T-helper 17 cell (primary cell): Measurements from ENCODE around the gene FANCI. TPM values are rescaled to one million over a fixed set of nuclear protein-coding genes. Genes with fewer than 3 reads are reported as not detected.
A peak's percentile ranks its signal among the peaks of the same experiment; 100 is the strongest.

Experiments
- ATAC-seq: fragments of 150-1000 bp; cut with Tn5 transposase; 2 replicates; pipeline ENCODE4 v1.10.0; 2021; ENCODE audit warnings: mild to moderate bottlenecking, moderate library complexity
- DNase-seq, 3 donors: peaks; one replicate each; pipeline versions ENCODE4 v3.0.0 to v3.0.0-alpha.2; 2020 to 2021
- H3K9me3 ChIP-seq: one replicate; pipeline ENCODE4 v1.7.0; 2013; ENCODE audit warnings: low read length, mild to moderate bottlenecking; ENCODE audit not compliant: control insufficient read depth, poor library complexity, severe bottlenecking
- H3K27ac Mint-ChIP-seq: one replicate; pipeline ENCODE4 v1.8.0; 2022; ENCODE audit warnings: mild to moderate bottlenecking, moderate library complexity, mixed read lengths
- H3K27me3 Mint-ChIP-seq: one replicate; pipeline ENCODE4 v1.8.0; 2022; ENCODE audit warnings: mixed read lengths
- H3K36me3 Mint-ChIP-seq: one replicate; pipeline ENCODE4 v1.8.0; 2022; ENCODE audit warnings: low read depth, mixed read lengths
- H3K4me1 Mint-ChIP-seq: one replicate; pipeline ENCODE4 v1.8.0; 2022; ENCODE audit warnings: mild to moderate bottlenecking, mixed read lengths
- H3K4me3 Mint-ChIP-seq: one replicate; pipeline ENCODE4 v1.8.0; 2022; ENCODE audit warnings: mild to moderate bottlenecking, moderate library complexity, mixed read lengths
- total RNA-seq, 4 donors: library from RNA in 2 of 4; stranded (reverse) in 2 of 4; gene quantifications; one replicate each; pipeline ENCODE4 v1.2.3 and lab custom pipeline; 2022 to 2026

FANCI gene
- total RNA-seq, 2 donors from 2014 or later = 12.5 to 15.2 TPM

- no peaks in the 10 kb centered on the region for H3K36me3 Mint-ChIP-seq
- ATAC-seq (peak; percentile 90), DNase-seq (peak; percentile 61 to 62 (median 61))
- peaks cover 26% of the 10 kb centered on the region for H3K4me1 Mint-ChIP-seq
- peaks cover 8% of the 10 kb centered on the region for H3K27me3 Mint-ChIP-seq
- H3K27ac Mint-ChIP-seq = no peak overlapping the region
- no peak overlapping the region for H3K4me3 Mint-ChIP-seq
- H3K9me3 ChIP-seq = no peaks in the 10 kb centered on the region
These were observed 36.9 kb upstream of the FANCI start for GRCh38 chr15:89206908-89207331.

GRCh38 chr15:89208256-89208655 lies 35.5 kb upstream of the FANCI start:
- DNase-seq (no peak), ATAC-seq (no peak)
- Mint-ChIP-seq H3K4me1 (peaks cover 26% of the 10 kb centered on the region), H3K27me3 (peaks cover 8% of the 10 kb centered on the region), H3K27ac (peak overlapping the region; percentile 53), H3K36me3 (no peaks in the 10 kb centered on the region), H3K4me3 (no peak overlapping the region)
- H3K9me3 ChIP-seq = no peaks in the 10 kb centered on the region

GRCh38 chr15:89209057-89209456 lies 34.7 kb upstream of the FANCI start:
- H3K27ac Mint-ChIP-seq = no peak overlapping the region

GRCh38 chr15:89211678-89212170 lies 32.1 kb upstream of the FANCI start:
- no peak overlapping the region for H3K4me3 Mint-ChIP-seq
- no peak overlapping the region for H3K27ac Mint-ChIP-seq
- ATAC-seq = no peak
- peaks cover 7% of the 10 kb centered on the region for H3K4me1 Mint-ChIP-seq
- no peaks in the 10 kb centered on the region for H3K9me3 ChIP-seq
- H3K27me3 Mint-ChIP-seq = peaks cover 8% of the 10 kb centered on the region
- H3K36me3 Mint-ChIP-seq = no peaks in the 10 kb centered on the region
- no peak for DNase-seq

More at GRCh38 chr15:89209057-89209456, 34.7 kb upstream of the FANCI start:
- H3K27me3 Mint-ChIP-seq = peaks cover 8% of the 10 kb centered on the region
- H3K4me1 Mint-ChIP-seq = peaks cover 19% of the 10 kb centered on the region
- ATAC-seq (no peak), DNase-seq (no peak)
- no peaks in the 10 kb centered on the region for H3K9me3 ChIP-seq
- no peaks in the 10 kb centered on the region for H3K36me3 Mint-ChIP-seq
- no peak overlapping the region for H3K4me3 Mint-ChIP-seq

GRCh38 chr15:89215627-89216026 lies 28.2 kb upstream of the FANCI start:
- Mint-ChIP-seq H3K27ac (no peak overlapping the region), H3K4me3 (no peak overlapping the region)

GRCh38 chr15:89217031-89217430 lies 26.7 kb upstream of the FANCI start:
- Mint-ChIP-seq H3K27me3 (peaks cover 10% of the 10 kb centered on the region), H3K27ac (no peak overlapping the region), H3K4me1 (no peaks in the 10 kb centered on the region), H3K36me3 (no peaks in the 10 kb centered on the region), H3K4me3 (no peak overlapping the region)
- no peaks in the 10 kb centered on the region for H3K9me3 ChIP-seq
- DNase-seq (no peak), ATAC-seq (no peak)

More at GRCh38 chr15:89215627-89216026, 28.2 kb upstream of the FANCI start:
- Mint-ChIP-seq H3K36me3 (no peaks in the 10 kb centered on the region), H3K27me3 (peaks cover 10% of the 10 kb centered on the region), H3K4me1 (no peaks in the 10 kb centered on the region)
- ATAC-seq (no peak), DNase-seq (no peak)
- no peaks in the 10 kb centered on the region for H3K9me3 ChIP-seq

GRCh38 chr15:89217686-89218376 lies 25.9 kb upstream of the FANCI start:
- peak overlapping the region; percentile 3 for H3K27ac Mint-ChIP-seq
- no peaks in the 10 kb centered on the region for H3K9me3 ChIP-seq
- no peak overlapping the region for H3K4me3 Mint-ChIP-seq
- peaks cover 16% of the 10 kb centered on the region for H3K27me3 Mint-ChIP-seq
- DNase-seq (no peak), ATAC-seq (no peak)
- no peaks in the 10 kb centered on the region for H3K36me3 Mint-ChIP-seq
- no peaks in the 10 kb centered on the region for H3K4me1 Mint-ChIP-seq

GRCh38 chr15:89218531-89218930 lies 25.2 kb upstream of the FANCI start:
- H3K36me3 Mint-ChIP-seq = no peaks in the 10 kb centered on the region
- H3K4me3 Mint-ChIP-seq = no peak overlapping the region
- ATAC-seq (no peak), DNase-seq (no peak)
- no peaks in the 10 kb centered on the region for H3K9me3 ChIP-seq
- H3K27ac Mint-ChIP-seq = no peak overlapping the region
- peaks cover 17% of the 10 kb centered on the region for H3K27me3 Mint-ChIP-seq
- H3K4me1 Mint-ChIP-seq = no peaks in the 10 kb centered on the region

- DNase-seq (no peak), ATAC-seq (no peak)
- H3K4me3 Mint-ChIP-seq = no peak within 1 kb of the TSS
- H3K9me3 ChIP-seq = no peaks in the 10 kb centered on the region
- no peaks in the 10 kb centered on the region for H3K4me1 Mint-ChIP-seq
- peaks cover 17% of the 10 kb centered on the region for H3K27me3 Mint-ChIP-seq
- H3K36me3 Mint-ChIP-seq = no peaks in the 10 kb centered on the region
- H3K27ac Mint-ChIP-seq = no peak within 1 kb of the TSS
These were observed 22.2 kb upstream of the FANCI start, which contains the start of gene RLBP1 for GRCh38 chr15:89221543-89221942. Gene RLBP1 (minus strand): TSS chr15:89221579. CDS start chr15:89218975, 2,604 bp downstream.

GRCh38 chr15:89225588-89225987 lies 18.2 kb upstream of the FANCI start:
- Mint-ChIP-seq H3K4me1 (no peaks in the 10 kb centered on the region), H3K27ac (no peak overlapping the region), H3K36me3 (peaks cover 2% of the 10 kb centered on the region), H3K27me3 (peaks cover 26% of the 10 kb centered on the region), H3K4me3 (no peak overlapping the region)
- DNase-seq (no peak), ATAC-seq (no peak)
- no peaks in the 10 kb centered on the region for H3K9me3 ChIP-seq

GRCh38 chr15:89226359-89227221 lies 17.2 kb upstream of the FANCI start:
- no peak for ATAC-seq
- H3K9me3 ChIP-seq = no peaks in the 10 kb centered on the region
- H3K4me1 Mint-ChIP-seq = no peaks in the 10 kb centered on the region
- no peak for DNase-seq
- H3K36me3 Mint-ChIP-seq = peaks cover 2% of the 10 kb centered on the region
- peaks cover 29% of the 10 kb centered on the region for H3K27me3 Mint-ChIP-seq
- peak overlapping the region; percentile 21 for H3K27ac Mint-ChIP-seq
- H3K4me3 Mint-ChIP-seq = no peak overlapping the region

- no peak for DNase-seq
- Mint-ChIP-seq H3K4me3 (no peak overlapping the region), H3K27me3 (peaks cover 34% of the 10 kb centered on the region), H3K27ac (peak overlapping the region; percentile 21), H3K4me1 (no peaks in the 10 kb centered on the region), H3K36me3 (peaks cover 5% of the 10 kb centered on the region)
- no peaks in the 10 kb centered on the region for H3K9me3 ChIP-seq
- no peak for ATAC-seq
These were observed 16.4 kb upstream of the FANCI start for GRCh38 chr15:89227425-89227824.

GRCh38 chr15:89230277-89230676 lies 13.5 kb upstream of the FANCI start:
- DNase-seq = no peak
- Mint-ChIP-seq H3K4me1 (no peaks in the 10 kb centered on the region), H3K4me3 (no peak overlapping the region), H3K27me3 (peaks cover 40% of the 10 kb centered on the region), H3K27ac (no peak overlapping the region), H3K36me3 (peaks cover 5% of the 10 kb centered on the region)
- no peaks in the 10 kb centered on the region for H3K9me3 ChIP-seq
- no peak for ATAC-seq
